GM18909 (cell line): ENCODE results near the gene CYP4F12.
"Not testable (repeated sequence)": the region's sequence is repeated elsewhere in the genome, so short reads cannot be mapped to it uniquely, and the experiment has no call there.

Source experiments
- ATAC-seq: cut with Tn5 transposase; IDR thresholded peaks from one replicate; pipeline ENCODE4 v1.9.1; 2021; ENCODE audit warnings: mild to moderate bottlenecking; ENCODE audit not compliant: unreplicated experiment, poor library complexity

The CYP4F12 gene

DNA sequence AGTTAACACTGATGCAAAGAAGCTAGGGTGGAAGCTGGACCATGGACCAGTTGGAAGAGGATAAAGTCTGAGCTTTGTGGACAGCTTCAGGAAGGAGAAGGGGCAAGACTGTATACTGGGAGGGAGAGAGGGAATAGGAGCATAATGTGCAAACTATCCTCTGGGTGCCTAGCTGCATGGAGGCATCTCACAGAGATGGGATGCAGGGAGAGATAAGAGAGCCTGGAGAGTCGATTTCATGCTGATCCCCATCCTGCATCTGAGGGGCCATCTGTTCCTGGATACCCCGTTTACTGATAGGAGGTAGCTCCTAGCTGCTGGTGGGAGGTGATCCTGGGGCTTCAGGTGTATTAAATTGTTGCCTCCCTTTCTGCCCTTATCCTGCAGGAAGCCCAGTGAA, 23.4 kb upstream of the CYP4F12 start:
- no peak for ATAC-seq

DNA sequence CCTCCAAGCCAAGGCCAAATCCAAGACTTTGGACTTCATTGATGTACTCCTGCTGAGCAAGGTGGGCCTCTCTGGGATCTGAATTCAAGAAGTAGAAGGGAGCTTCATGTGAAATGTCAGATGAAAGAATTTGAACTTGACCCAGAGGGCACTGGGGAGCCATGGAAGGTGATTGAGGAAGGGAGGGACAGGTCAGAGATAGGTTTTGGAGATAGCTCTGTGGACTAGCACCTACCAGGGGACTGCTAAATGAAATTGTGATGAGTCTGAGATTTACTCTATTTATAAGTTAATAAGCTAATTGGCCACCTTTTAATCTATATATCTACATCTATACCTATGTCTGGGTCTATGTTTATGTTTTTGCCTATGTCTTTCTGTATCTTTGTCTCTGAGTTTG, 22.8 kb upstream of the CYP4F12 start:
- ATAC-seq = not testable (repeated sequence)

DNA sequence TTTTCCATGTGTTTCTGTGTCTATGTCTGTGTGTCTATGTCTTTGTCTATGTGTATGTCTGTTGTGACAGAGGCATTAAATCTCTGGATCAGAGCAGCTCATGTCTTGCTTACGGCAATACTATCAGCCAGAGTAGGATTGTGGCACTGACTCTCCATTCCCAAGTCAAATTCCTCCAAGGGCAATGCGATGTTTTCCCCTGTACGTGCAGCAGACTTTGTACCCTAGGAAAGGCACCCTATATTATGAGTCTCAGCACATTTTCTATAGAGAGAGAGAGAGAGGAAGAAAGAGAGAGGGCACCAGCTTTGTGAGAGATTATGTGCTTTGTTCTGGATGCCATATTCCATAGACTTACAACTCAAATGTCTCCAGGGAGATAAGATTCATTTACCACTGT, 21.1 kb upstream of the CYP4F12 start:
- no peak for ATAC-seq

DNA sequence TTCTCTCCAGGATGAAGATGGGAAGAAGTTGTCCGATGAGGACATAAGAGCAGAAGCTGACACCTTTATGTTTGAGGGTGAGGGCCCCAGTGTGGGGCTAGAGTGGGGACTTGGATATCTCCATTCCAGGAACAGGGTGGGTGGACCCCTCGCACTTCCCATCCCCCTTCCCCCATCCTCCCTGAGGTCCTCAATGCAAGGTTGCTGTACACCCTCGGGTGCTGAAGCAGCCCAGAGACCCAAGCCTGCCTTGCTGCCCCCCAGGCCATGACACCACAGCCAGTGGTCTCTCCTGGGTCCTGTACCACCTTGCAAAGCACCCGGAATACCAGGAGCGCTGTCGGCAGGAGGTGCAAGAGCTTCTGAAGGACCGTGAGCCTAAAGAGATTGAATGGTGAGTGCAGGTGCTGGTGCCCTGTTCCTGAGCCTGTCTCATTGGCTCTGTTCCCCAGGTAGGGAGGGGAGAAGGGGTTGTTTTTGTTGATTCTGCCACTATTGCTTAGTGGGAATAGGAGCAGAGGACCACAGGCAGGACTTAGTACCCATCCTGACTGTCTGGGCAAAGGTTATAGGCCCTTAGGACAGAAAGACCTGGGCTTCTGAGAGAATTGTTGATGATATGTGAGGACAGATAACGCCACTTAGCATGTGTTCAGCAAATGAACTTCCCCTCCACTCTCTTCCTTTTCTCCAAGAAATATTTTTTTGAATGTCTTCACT, 20.2 kb upstream of the CYP4F12 start:
- ATAC-seq = no peak

DNA sequence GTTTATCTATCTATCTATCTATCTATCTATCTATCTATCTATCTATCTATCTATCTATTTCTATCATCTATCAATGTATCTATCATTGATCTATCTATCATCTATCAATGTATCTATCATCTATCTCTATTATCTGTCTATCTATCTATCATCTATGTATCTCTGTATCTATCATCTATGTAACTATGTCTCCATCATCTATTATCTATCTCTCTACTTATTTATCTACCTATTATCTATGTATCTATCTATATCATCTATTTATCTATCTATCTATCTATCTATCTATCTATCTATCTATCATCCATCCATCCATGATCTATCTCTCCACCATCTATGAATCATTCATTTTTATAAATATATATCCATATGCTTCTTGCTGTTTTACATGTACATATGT, 16.4 kb upstream of the CYP4F12 start:
- no peak for ATAC-seq

DNA sequence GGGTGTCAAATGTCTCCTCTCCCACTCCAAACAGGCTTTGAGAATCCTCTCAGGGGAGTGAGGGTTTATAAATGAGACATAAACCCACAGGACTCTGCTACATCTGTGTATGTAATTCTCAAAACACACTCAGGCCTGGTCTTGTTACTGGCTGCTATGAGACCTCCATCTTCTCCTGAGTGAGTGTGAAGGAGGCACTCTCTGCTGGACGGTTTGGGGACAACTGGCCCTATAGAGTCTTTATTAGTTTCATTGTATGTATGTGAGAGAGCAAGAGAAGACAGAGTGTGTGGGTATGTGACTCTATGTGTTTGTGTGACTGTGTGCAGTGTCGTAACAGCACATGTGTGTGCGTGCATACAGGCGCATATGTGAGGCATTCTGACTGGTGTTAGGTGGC, 9.6 kb upstream of the CYP4F12 start:
- ATAC-seq = no peak

DNA sequence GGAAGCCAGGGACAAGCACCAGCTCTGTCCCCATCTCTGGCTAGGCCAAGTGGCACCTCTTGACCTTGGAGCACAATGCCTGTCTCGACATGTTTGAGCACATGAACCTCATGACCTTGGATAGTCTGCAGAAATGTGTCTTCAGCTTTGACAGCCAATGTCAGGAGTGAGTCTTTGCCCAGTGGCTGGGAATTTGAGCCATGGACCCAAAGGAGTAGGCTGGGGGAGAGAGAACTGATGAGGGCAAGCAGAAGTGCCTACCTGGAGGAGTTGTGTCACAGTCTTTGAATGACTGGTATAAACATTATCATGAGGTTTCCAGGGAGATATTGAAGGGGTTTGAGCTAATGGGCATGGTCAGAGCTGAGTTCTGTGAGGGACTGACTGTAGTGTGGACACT, 6.7 kb upstream of the CYP4F12 start:
- no peak for ATAC-seq

DNA sequence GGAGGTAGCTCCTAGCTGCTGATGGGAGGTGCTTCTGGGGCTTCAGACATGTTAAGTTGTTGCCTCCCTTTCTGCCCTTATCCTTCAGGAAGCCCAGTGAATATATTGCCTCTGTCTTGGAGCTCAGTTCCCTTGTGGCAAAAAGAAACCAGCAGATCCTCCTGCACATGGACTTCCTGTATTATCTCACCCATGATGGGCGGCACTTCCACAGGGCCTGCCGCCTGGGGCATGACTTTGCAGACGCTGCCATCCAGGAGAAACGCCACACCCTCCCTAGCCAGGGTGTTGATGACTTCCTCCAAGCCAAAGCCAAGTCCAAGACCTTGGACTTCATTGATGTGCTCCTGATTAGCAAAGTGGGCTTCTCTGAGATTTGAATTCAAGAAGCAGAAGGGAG, 6.0 kb upstream of the CYP4F12 start:
- no peak for ATAC-seq

DNA sequence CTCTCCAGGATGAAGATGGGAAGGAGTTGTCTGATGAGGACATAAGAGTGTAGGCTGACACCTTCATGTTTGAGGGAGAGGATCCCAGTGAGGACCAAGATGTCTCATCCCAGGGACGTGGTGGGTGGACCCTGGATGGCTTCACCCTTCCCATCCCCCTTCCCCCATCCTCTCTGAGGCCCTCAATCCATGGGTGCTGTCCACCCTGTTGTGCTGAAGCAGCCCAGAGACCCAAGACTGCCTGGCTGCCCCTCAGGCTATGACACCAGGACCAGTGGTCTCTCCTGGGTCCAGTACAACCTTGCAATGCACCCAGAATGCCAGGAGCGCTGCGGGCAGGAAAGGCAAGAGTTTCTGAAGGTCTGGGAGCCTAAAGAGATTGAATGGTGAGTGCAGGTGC, 3.4 kb upstream of the CYP4F12 start:
- ATAC-seq = no peak

DNA sequence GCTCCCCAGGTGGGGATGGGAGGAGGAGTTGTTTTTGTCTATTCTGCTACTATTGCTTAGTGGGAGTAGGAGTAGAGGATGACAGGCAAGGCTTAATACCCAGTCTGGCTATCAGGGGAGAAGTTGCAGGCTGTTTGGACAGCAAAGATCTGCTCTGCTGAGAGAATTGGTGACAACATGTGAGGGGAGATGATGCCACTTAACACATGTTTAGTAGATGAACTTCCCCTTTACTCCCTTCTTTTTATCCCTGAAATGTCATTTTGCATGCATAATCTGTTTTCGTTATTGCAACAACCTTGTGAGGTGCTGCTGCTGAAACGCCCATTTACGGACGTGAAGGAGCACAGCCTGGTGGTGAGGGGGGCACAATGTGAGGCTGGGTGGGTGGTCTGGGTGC, 3.0 kb upstream of the CYP4F12 start:
- no peak for ATAC-seq

DNA sequence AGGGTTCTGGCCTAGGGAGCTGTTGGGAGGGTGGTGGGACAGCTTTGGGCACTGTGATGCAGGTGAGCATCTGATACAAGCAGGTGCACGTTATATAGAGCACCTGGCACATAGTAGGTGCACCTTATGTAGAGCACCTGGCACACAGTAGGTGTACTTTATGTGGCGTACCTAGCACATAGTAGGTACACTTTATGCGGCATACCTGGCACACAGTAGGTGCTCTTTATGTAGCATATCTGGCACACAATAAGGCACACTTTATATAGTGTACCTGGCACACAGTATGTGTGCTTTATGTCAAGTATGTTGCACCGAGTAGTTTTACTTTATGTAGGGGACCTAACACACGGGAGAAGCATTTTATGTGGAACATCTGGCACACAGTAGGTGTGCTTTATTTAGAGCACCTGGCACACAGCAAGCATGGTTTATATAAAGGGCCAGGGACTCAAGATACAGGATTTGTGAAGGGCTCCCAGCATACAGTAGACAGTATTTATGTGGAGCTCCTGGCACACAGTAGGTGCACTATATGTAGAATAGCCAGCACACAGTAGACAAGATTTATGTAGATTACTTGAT, 1.6 kb upstream of the CYP4F12 start:
- no peak for ATAC-seq

DNA sequence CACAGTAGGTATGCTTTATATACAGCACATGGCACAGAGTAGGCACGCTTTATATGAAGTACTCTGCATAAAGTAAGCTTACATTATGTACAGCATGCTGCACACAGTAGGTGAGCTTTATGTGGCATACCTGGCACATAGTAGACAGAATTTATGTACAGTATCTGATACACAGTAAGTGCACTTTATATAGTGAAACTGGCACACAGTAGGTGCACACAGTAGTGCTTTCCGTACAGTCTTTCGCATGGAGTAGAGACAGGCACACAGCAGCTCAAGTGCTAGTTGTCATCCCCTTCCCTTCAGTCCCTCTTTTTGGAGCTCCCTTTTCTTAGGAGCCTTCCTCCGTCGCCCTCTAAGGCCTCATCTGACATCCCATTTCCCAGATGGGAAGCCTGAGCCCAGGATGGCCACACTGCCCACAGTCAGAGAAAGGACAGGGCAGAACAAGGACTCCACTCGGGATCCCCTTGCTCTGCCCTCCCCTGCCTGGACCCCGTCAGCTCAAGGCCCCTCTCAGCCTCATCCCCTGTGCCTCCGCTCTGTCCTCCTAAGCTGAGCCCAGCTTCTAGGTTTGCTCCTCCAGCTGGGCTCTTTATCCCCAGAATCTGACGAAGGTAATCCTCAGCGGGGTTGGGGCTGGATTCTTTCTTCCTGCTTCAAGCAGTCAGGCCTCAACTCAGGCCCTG, 852 bp upstream of the CYP4F12 start:
- no peak for ATAC-seq

DNA sequence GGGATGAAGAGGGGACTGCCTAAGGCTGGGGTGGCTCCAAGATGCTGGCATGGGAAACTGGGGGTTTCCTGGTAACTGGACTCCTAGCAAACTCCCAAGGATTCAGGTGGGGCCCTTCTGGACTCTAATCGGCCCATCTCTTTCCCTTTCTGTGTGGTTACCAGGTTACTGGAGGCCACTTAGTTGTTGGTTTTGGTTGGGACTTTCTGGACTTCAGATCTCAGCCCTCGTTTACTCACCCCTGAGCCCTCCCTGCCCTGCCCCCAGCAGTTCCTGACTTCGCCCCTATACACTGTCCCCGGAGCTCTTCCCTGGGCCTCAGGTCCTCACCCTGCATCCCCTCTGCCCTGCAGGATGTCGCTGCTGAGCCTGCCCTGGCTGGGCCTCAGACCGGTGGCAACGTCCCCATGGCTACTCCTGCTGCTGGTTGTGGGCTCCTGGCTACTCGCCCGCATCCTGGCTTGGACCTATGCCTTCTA, 328 bp downstream of the CYP4F12 start:
- ATAC-seq = no peak

DNA sequence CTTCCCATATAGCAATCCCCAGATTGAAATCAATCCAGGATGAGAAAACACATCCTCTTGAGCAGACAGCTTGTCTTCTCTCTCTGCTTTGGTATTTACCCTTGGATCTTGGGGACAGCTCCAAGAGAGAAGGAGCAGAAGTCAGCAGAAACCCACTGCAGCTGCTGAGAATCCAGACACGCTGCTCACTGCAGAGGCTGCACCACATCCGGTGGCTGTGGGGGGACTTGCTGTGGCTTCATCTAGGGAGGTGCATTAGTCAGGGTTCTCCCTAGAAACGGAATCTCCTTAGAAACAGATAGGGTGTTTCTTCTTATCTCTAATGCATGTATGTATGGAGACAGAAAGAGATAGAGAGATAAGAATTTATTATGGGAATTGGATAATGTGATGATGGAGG, 2.7 kb downstream of the CYP4F12 start:
- no peak for ATAC-seq

DNA sequence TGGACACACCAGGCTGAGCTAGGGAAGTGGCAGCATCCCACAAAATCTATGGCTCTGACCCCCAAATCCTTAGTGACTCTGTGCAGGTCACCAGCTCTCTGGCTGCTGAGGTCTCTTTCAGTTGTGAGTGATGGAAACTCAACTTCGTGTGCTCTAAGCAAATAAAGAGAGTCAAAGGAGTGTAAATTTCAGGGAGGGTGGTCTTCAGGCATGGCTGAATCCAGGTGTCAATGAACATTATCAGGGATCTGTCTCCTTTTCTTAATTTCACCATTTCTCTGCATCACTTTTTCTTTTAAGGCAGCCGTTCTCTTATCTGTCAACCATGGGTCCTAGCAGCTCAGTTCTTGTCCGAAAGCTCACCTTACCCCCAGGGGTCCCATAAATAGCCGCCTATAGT, 6.2 kb downstream of the CYP4F12 start:
- no peak for ATAC-seq

DNA sequence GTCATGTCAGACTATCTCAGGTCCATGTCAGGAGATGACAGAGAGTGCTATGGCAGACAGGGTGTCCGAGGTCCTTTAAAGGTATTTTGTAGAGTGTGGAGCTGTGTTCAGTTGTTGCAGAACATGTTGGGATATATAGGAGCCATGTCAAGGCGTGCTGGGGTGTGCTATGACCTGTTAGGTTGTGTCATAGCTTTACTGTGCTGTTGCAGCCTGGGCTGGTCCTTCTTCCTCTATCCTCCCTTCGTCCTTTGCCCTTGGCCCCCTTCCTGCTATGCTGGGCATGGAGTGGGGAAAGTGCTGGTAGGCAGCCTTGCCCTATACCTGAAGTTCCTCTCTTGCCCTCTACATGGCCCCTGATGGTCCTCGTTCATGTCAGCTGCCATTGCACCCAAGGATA, 7.0 kb downstream of the CYP4F12 start:
- not testable (repeated sequence) for ATAC-seq

DNA sequence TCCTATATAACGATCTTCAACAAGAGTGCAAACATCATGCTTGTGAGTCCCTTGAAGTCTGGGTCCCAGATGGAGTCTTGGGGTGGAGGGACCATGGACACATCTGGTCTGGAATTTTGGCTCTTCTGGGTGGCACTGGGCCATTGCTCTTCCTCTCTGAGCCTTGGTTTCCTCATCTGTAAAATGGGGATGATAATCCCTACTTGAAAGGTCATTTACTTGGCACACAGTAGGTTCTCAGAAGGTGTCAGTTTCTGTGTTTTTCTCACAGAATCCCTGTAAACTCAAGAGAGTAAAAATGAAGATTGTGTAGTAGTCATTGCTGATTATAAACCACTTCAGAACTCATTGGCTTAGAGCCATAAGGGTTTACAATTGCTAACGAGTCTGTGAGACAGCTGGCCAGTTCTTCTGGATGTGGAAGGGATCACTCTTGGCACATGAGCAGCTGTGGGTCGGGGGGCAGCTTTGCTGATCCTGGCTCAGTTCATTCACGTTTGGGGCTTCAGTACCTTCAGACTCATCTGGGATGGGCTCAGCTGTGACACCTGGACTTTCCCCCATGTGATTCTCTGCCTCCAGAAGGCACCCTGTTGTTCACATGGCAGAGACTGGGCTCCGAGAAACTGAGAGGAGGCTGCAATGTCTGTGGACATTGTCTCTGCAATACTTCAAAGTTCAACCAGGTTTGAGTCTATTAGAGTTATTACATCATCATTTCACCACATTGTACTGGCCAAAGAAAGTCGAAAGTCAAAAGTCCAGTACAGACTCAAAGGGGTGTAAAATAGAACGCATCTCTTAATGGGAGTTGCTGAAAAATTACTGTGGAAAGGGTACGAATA, 7.8 kb downstream of the CYP4F12 start:
- ATAC-seq = no peak

DNA sequence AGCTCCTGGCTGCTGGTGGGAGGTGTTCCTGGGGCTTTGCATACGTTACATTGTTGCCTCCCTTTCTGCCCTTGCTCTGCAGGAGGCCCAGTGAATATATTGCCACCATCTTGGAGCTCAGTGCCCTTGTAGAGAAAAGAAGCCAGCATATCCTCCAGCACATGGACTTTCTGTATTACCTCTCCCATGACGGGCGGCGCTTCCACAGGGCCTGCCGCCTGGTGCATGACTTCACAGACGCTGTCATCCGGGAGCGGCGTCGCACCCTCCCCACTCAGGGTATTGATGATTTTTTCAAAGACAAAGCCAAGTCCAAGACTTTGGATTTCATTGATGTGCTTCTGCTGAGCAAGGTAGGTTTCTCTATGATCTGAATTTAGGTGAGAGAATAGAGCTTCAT, 10.5 kb downstream of the CYP4F12 start:
- ATAC-seq = no peak

DNA sequence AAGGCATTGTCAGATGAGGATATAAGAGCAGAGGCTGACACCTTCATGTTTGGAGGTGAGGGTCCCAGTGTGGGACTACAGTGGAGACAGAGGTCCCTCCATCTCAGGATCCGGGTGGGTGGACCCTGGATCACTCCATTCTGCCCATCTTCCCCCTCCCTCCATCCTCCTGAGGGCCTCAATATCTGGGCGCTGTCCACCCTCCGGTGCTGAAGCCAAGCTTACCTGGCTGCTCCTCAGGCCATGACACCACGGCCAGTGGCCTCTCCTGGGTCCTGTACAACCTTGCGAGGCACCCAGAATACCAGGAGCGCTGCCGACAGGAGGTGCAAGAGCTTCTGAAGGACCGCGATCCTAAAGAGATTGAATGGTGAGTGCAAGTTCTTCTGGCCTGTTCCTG, 11.9 kb downstream of the CYP4F12 start:
- ATAC-seq = no peak

DNA sequence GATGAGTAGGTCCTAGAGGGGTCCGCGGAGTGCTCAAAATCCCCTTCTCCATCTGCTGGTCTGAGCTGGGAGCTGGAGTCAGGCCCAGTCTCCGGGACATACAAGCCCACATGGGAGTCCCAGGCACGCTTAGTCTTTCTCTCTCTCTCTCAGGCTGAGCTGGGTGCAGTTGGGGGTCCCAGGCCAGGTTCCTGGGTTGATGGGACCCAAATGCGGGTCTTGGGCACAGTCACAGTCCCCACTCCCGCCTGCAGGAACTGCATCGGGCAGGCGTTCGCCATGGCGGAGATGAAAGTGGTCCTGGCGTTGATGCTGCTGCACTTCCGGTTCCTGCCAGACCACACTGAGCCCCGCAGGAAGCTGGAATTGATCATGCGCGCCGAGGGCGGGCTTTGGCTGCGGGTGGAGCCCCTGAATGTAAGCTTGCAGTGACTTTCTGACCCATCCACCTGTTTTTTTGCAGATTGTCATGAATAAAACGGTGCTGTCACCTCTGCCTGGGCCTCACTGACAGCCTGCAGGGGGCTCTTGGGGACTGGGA, 23.8 kb downstream of the CYP4F12 start:
- no peak for ATAC-seq
